Measurements from ENCODE around the gene PGA5. TPM values are rescaled to one million over a fixed set of nuclear protein-coding genes. Genes with fewer than 3 reads are reported as not detected.
"Not testable (repeated sequence)": the region's sequence is repeated elsewhere in the genome, so short reads cannot be mapped to it uniquely, and the experiment has no call there.

Gene PGA5
- total and polyA plus RNA-seq, 10 of the 15 experiments (the other 5 are each of a cell fraction or from before 2014, with no cell fraction given), result not detected

GRCh38 chr11:61249201-61249600 lies 8.2 kb downstream of the PGA5 start:
- FAIRE-seq; in situ Hi-C loops (cut with MboI); CTCF ChIA-PET; H3K9ac ChIP-seq (ENCODE audit: control insufficient read depth, insufficient read depth, low read length); BruUV-seq (replicated peaks); H3K4me3 ChIP-seq; intact Hi-C loops (cut with micrococcal nuclease; ENCODE audit: unreplicated experiment); H4K20me1 ChIP-seq (ENCODE audit: control insufficient read depth, insufficient read depth); POLR2A ChIA-PET; H3K27me3 ChIP-seq (replicated peaks in 1 of 2; ENCODE audit: control insufficient read depth in 2 of 2, insufficient read depth in 2 of 2, low read length in 1 of 2); H3K79me2 ChIP-seq (ENCODE audit: control insufficient read depth, insufficient read depth, low read length); SMC1A ChIA-PET (ENCODE audit: uncharacterized antibody, unreplicated experiment); DNase-seq (ENCODE audit: low read depth, low spot score); H3K27ac ChIP-seq (ENCODE audit: control insufficient read depth, insufficient read depth); ATAC-seq; H2AFZ ChIP-seq (ENCODE audit: control insufficient read depth, low read depth, low read length); H3K9me3 ChIP-seq (replicated peaks; ENCODE audit: control insufficient read depth, insufficient read depth, low read length); RAD21 ChIA-PET (ENCODE audit: unreplicated experiment); H3K36me3 ChIP-seq (ENCODE audit: control insufficient read depth in 2 of 2, insufficient read depth in 2 of 2, low read length in 1 of 2); H3K4me1 ChIP-seq (ENCODE audit: control insufficient read depth, insufficient read depth, low read length); H3K4me2 ChIP-seq (ENCODE audit: control insufficient read depth, insufficient read depth): not testable (repeated sequence)
- 66% methylated on average over 7 of the region's 8 CpGs for WGBS (ENCODE audit: insufficient coverage, insufficient replicate concordance, low lambda C conversion rate, missing lambda C conversion rate)

DNA sequence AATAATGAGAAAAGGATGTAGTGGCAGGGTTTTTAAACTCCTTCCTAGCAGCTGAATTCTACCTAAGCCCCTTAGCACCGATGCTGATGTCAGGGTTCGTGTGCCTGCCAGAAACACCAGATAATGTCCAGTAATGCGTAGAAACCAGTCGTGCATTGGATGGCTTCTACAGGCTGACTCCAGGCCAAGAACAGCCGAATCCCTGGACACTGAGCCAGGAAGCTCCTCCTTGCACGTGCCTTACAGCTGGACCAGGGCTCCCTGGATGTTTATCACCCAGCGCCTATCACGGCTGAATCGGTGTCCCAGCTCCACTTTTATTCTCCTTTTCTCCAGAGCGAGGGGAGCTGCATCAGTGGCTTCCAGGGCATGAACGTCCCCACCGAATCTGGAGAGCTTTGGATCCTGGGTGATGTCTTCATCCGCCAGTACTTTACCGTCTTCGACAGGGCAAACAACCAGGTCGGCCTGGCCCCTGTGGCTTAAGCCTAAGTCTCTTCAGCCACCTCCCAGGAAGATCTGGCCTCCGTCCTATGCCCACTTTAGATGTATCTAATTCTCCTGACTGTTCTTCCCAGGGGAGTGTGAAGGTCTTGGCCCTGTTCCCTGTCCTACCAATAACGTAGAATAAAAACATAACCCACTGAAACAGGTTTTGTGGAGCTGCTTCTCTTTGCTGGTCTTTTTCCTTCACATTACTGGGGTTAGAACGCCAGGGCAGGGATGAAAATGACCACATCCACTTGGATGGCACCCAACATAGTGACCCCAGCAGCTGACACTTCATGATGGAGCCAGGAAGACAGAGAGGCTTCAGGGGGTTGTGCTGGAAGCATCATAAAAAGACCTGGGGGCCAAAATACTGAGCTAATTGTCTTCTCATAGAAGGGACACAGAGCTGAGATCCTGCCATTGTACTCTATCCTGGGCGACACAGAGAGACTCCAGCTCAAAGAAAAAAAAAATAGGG lies 10.1 kb downstream of the PGA5 start:
- H3K9me3 ChIP-seq (replicated peaks; ENCODE audit: control insufficient read depth, insufficient read depth, low read length); H3K27me3 ChIP-seq (replicated peaks in 1 of 2; ENCODE audit: control insufficient read depth in 2 of 2, insufficient read depth in 2 of 2, low read length in 1 of 2); H3K9ac ChIP-seq (ENCODE audit: control insufficient read depth, insufficient read depth, low read length); POLR2A ChIA-PET; H3K4me3 ChIP-seq; H2AFZ ChIP-seq (ENCODE audit: control insufficient read depth, low read depth, low read length); FAIRE-seq; ATAC-seq; BruUV-seq (replicated peaks); DNase-seq (ENCODE audit: low read depth, low spot score); H3K27ac ChIP-seq (ENCODE audit: control insufficient read depth, insufficient read depth); H3K79me2 ChIP-seq (ENCODE audit: control insufficient read depth, insufficient read depth, low read length); H3K36me3 ChIP-seq (ENCODE audit: control insufficient read depth in 2 of 2, insufficient read depth in 2 of 2, low read length in 1 of 2); H3K4me1 ChIP-seq (ENCODE audit: control insufficient read depth, insufficient read depth, low read length); H4K20me1 ChIP-seq (ENCODE audit: control insufficient read depth, insufficient read depth); in situ Hi-C loops (cut with MboI); H3K4me2 ChIP-seq (ENCODE audit: control insufficient read depth, insufficient read depth): not testable (repeated sequence)
- intact Hi-C loops (cut with micrococcal nuclease; ENCODE audit: unreplicated experiment), result loop anchor here (10.0 kb wide), 1 partner anchor 84 kb away; the partner anchor contains the start of genes DDB1 and TKFC
- ChIA-PET SMC1A (ENCODE audit: uncharacterized antibody, unreplicated experiment) (interaction anchor here (1.1 to 2.9 kb wide), 3 partner anchors 10 to 112 kb away, joined by 4 to 9 read pairs (median 4); no protein-coding TSS in a partner anchor), CTCF (interaction anchor here (0.7 to 5.5 kb wide), 7 partner anchors 9 to 388 kb away, joined by 3 to 41 read pairs (median 4); partner anchors contain the start of genes DDB1, TKFC and VWCE), RAD21 (ENCODE audit: unreplicated experiment) (interaction anchor here (1.2 to 3.1 kb wide), 5 partner anchors 19 to 142 kb away, joined by 3 to 24 read pairs (median 8); partner anchors contain the start of genes TMEM216 and VWCE)
- 49% methylated on average over 20 of the region's 20 CpGs for WGBS (ENCODE audit: insufficient coverage, insufficient replicate concordance, low lambda C conversion rate, missing lambda C conversion rate)

- RAD21 ChIA-PET (ENCODE audit: unreplicated experiment), result interaction anchor here (1.3 to 3.1 kb wide), 5 partner anchors 18 to 140 kb away, joined by 4 to 24 read pairs (median 8); partner anchors contain the start of genes TMEM216 and VWCE
- DNase-seq (ENCODE audit: low read depth, low spot score); POLR2A ChIA-PET; H4K20me1 ChIP-seq (ENCODE audit: control insufficient read depth, insufficient read depth); H3K9me3 ChIP-seq (replicated peaks; ENCODE audit: control insufficient read depth, insufficient read depth, low read length); BruUV-seq (replicated peaks); FAIRE-seq; H3K4me3 ChIP-seq; H3K4me2 ChIP-seq (ENCODE audit: control insufficient read depth, insufficient read depth); H3K4me1 ChIP-seq (ENCODE audit: control insufficient read depth, insufficient read depth, low read length); ATAC-seq; H2AFZ ChIP-seq (ENCODE audit: control insufficient read depth, low read depth, low read length); H3K79me2 ChIP-seq (ENCODE audit: control insufficient read depth, insufficient read depth, low read length); in situ Hi-C loops (cut with MboI); H3K36me3 ChIP-seq (ENCODE audit: control insufficient read depth in 2 of 2, insufficient read depth in 2 of 2, low read length in 1 of 2); H3K27me3 ChIP-seq (replicated peaks in 1 of 2; ENCODE audit: control insufficient read depth in 2 of 2, insufficient read depth in 2 of 2, low read length in 1 of 2); H3K27ac ChIP-seq (ENCODE audit: control insufficient read depth, insufficient read depth); H3K9ac ChIP-seq (ENCODE audit: control insufficient read depth, insufficient read depth, low read length): not testable (repeated sequence)
- SMC1A ChIA-PET (ENCODE audit: uncharacterized antibody, unreplicated experiment), result interaction anchor here (0.6 to 5.2 kb wide), 5 partner anchors 9 to 141 kb away, joined by 3 to 30 read pairs (median 7); no protein-coding TSS in a partner anchor
- WGBS (ENCODE audit: insufficient coverage, insufficient replicate concordance, low lambda C conversion rate, missing lambda C conversion rate), result 0% methylated on average over 1 of the region's 1 CpG
- CTCF ChIA-PET, result interaction anchor here (1.5 to 5.5 kb wide), 7 partner anchors 10 to 183 kb away, joined by 3 to 48 read pairs (median 7); partner anchors contain the start of genes DDB1, TKFC and VWCE
- intact Hi-C loops (cut with micrococcal nuclease; ENCODE audit: unreplicated experiment), result loop anchor here (10.0 kb wide), 1 partner anchor 82 kb away; the partner anchor contains the start of genes DDB1 and TKFC
These were observed 11.4 kb downstream of the PGA5 start for GRCh38 chr11:61252332-61252731.
